PFSK-1 (cell line): ENCODE data around the gene LHX3.

Source experiments
- FOXP2 ChIP-seq: optimal IDR thresholded peaks from 2 replicates; pipeline ENCODE3; 2011; ENCODE audit warnings: borderline replicate concordance, control low read depth, inconsistent platforms; ENCODE audit not compliant: insufficient read depth; ENCODE audit errors: extremely low read length, extremely low read depth
- POLR2AphosphoS5 ChIP-seq: IDR thresholded peaks from 2 replicates; pipeline ENCODE4 v1.6.1; 2012; ENCODE audit warnings: low read depth, mild to moderate bottlenecking, control low read depth, low read length, moderate library complexity
- REST ChIP-seq, 2 experiments: IDR thresholded peaks; 2 replicates each; pipeline versions ENCODE4 v1.6.1 to v1.8.0; 2011 to 2012; ENCODE audit warnings: low read depth in 2 of 2, low read length in 2 of 2, control low read depth in 1 of 2, inconsistent platforms in 1 of 2, mild to moderate bottlenecking in 1 of 2, moderate library complexity in 1 of 2; ENCODE audit not compliant: insufficient read depth in 1 of 2
- SIN3A ChIP-seq: IDR thresholded peaks from 2 replicates; pipeline ENCODE4 v1.6.1; 2012; ENCODE audit warnings: mild to moderate bottlenecking, low read length, moderate library complexity, borderline replicate concordance; ENCODE audit not compliant: insufficient read depth
- TAF1 ChIP-seq: IDR thresholded peaks from 2 replicates; pipeline ENCODE4 v1.6.1; 2012; ENCODE audit warnings: low read length, control low read depth, borderline replicate concordance; ENCODE audit not compliant: insufficient read depth

The LHX3 gene

GRCh38 chr9:136211441-136212344 is 6.8 kb upstream of the LHX3 start:
- TF ChIP-seq FOXP2 (no peak), SIN3A (no peak), TAF1 (no peak), POLR2AphosphoS5 (no peak), REST (IDR thresholded peaks at IDR 0.05; ENCODE audit: insufficient read depth in 1 of 2, low read depth in 2 of 2, low read length in 2 of 2) (no peak)

GRCh38 chr9:136211006-136211405 is 6.1 kb upstream of the LHX3 start:
- TF ChIP-seq POLR2AphosphoS5: no peak
- TF ChIP-seq TAF1: no peak
- TF ChIP-seq FOXP2: no peak
- TF ChIP-seq SIN3A: no peak
- no peak for TF ChIP-seq REST (IDR thresholded peaks at IDR 0.05; ENCODE audit: insufficient read depth in 1 of 2, low read depth in 2 of 2, low read length in 2 of 2)

GRCh38 chr9:136210276-136210675 is 5.3 kb upstream of the LHX3 start:
- TF ChIP-seq POLR2AphosphoS5 (no peak), REST (IDR thresholded peaks at IDR 0.05; ENCODE audit: insufficient read depth in 1 of 2, low read depth in 2 of 2, low read length in 2 of 2) (no peak), FOXP2 (no peak), TAF1 (no peak), SIN3A (no peak)

GRCh38 chr9:136209786-136210185 is 4.9 kb upstream of the LHX3 start:
- TF ChIP-seq TAF1: no peak
- TF ChIP-seq REST (IDR thresholded peaks at IDR 0.05; ENCODE audit: insufficient read depth in 1 of 2, low read depth in 2 of 2, low read length in 2 of 2): no peak
- TF ChIP-seq SIN3A: no peak
- TF ChIP-seq FOXP2: no peak
- TF ChIP-seq POLR2AphosphoS5: no peak
